ENCODE results near the gene SHISA2.

SHISA2 gene

GRCh38 chr13:26048741-26049140, 3.1 kb downstream of the SHISA2 start:
- DNase-seq (ENCODE audit: low spot score), result no peak

- DNase-seq (ENCODE audit: low spot score), result no peak
Observed at GRCh38 chr13:26047040-26047439, 4.8 kb downstream of the SHISA2 start.

- DNase-seq (ENCODE audit: low spot score), result no peak
Observed at GRCh38 chr13:26046639-26047038, 5.2 kb downstream of the SHISA2 start.

- no peak for DNase-seq (ENCODE audit: low spot score)
Observed at GRCh38 chr13:26045142-26045541, 6.7 kb downstream of the SHISA2 start.

- DNase-seq (ENCODE audit: low spot score), result no peak
Observed at GRCh38 chr13:26042785-26043184, 9.0 kb downstream of the SHISA2 start.

- DNase-seq (ENCODE audit: low spot score), result no peak
Observed at GRCh38 chr13:26041444-26041843, 10.4 kb downstream of the SHISA2 start.

GRCh38 chr13:26038931-26039475, 12.8 kb downstream of the SHISA2 start:
- DNase-seq (ENCODE audit: low spot score), result no peak

GRCh38 chr13:26037302-26037701, 14.5 kb downstream of the SHISA2 start:
- peak; percentile 62 for DNase-seq (ENCODE audit: low spot score)

- no peak for DNase-seq (ENCODE audit: low spot score)
Observed at GRCh38 chr13:26036383-26036782, 15.4 kb downstream of the SHISA2 start.

- no peak for DNase-seq (ENCODE audit: low spot score)
Observed at GRCh38 chr13:26034018-26034417, 17.8 kb downstream of the SHISA2 start.

GRCh38 chr13:26030331-26030730, 21.5 kb downstream of the SHISA2 start:
- no peak for DNase-seq (ENCODE audit: low spot score)

GRCh38 chr13:26029581-26030136, 22.2 kb downstream of the SHISA2 start:
- no peak for DNase-seq (ENCODE audit: low spot score)

- DNase-seq (ENCODE audit: low spot score), result no peak
Observed at GRCh38 chr13:26026211-26026610, 25.6 kb downstream of the SHISA2 start.

GRCh38 chr13:26025771-26026170, 26.0 kb downstream of the SHISA2 start:
- DNase-seq (ENCODE audit: low spot score), result no peak

GRCh38 chr13:26025196-26025595, 26.6 kb downstream of the SHISA2 start:
- DNase-seq (ENCODE audit: low spot score), result no peak

GRCh38 chr13:26024558-26024957, 27.3 kb downstream of the SHISA2 start:
- no peak for DNase-seq (ENCODE audit: low spot score)

GRCh38 chr13:26022538-26023292, 29.1 kb downstream of the SHISA2 start:
- DNase-seq (ENCODE audit: low spot score), result no peak

- no peak for DNase-seq (ENCODE audit: low spot score)
Observed at GRCh38 chr13:26021956-26022355, 29.9 kb downstream of the SHISA2 start.

- no peak for DNase-seq (ENCODE audit: low spot score)
Observed at GRCh38 chr13:26021516-26021915, 30.3 kb downstream of the SHISA2 start.

GRCh38 chr13:26020891-26021290, 30.9 kb downstream of the SHISA2 start:
- DNase-seq (ENCODE audit: low spot score), result no peak

- no peak for DNase-seq (ENCODE audit: low spot score)
Observed at GRCh38 chr13:26019881-26020870, 31.6 kb downstream of the SHISA2 start.

- DNase-seq (ENCODE audit: low spot score), result no peak
Observed at GRCh38 chr13:26019251-26019650, 32.6 kb downstream of the SHISA2 start.

All from NAMALWA (cell line).